ENCODE data around the gene MYEF2.
A peak's percentile ranks its signal among the peaks of the same experiment; 100 is the strongest.

MYEF2 gene

DNA sequence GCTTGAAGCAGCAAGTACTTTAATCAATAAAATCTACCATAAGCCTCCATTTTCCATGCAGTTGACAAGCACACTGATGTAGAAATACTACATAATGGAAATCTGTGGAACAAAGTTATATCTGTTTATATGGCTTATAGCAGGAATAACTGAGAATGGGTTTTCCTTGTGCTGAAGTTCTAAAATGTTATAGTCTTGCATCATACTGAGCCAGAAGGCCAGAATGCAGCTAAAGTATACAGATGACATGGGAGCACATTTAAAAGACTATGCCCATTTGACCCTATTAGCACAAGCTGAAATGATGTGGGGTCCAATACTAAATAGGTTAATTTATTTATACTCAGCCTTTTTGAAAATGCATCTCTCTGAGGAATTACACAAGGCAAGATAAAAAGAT is 32.2 kb downstream of the MYEF2 start:
- Histone ChIP-seq H3K27ac (ENCODE audit: low read depth, low read length) (no peak overlapping the region), H3K9ac (ENCODE audit: low read depth, low read length) (no peak overlapping the region), H3K27me3 (ENCODE audit: insufficient read depth, low read length) (no peaks in the 10 kb centered on the region), H3K4me3 (ENCODE audit: low read length) (no peak overlapping the region), H3K4me1 (ENCODE audit: insufficient read depth, low read length) (peaks cover 16% of the 10 kb centered on the region), H3K36me3 (ENCODE audit: insufficient read depth, low read length) (peaks cover 87% of the 10 kb centered on the region), H3K9me3 (ENCODE audit: insufficient read depth, low read depth, low read length) (no peaks in the 10 kb centered on the region)

DNA sequence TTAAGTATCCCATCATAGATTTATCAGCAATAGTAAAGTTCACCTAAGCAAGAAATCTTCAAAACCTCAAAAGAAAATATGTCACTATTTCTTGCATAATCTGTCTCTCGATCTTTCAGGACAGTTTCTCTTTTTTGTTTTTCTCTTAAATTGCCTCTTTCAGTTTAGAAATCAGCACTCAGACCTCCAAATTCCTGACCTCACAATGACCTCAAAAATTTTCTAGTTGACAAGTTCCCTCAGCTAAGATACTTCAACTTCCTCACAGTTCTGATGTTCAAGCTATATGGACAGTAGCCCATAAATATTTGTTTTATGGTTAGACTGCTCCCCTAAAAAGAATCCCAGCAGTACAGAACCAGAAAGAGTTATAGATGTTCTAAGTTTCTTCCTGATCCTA is 33.2 kb downstream of the MYEF2 start:
- no peaks in the 10 kb centered on the region for H3K9me3 ChIP-seq (ENCODE audit: insufficient read depth, low read depth, low read length)
- H3K4me3 ChIP-seq (ENCODE audit: low read length), result no peak overlapping the region
- 0 out of 2 replicates have a peak overlapping the region, but pooled peaks have one; percentile 20 for H3K27ac ChIP-seq (ENCODE audit: low read depth, low read length)
- peaks cover 5% of the 10 kb centered on the region for H3K4me1 ChIP-seq (ENCODE audit: insufficient read depth, low read length)
- peaks cover 86% of the 10 kb centered on the region for H3K36me3 ChIP-seq (ENCODE audit: insufficient read depth, low read length)
- no peak overlapping the region for H3K9ac ChIP-seq (ENCODE audit: low read depth, low read length)
- 95% methylated on average over 1 of the region's 1 CpG for WGBS
- no peaks in the 10 kb centered on the region for H3K27me3 ChIP-seq (ENCODE audit: insufficient read depth, low read length)

GRCh38 chr15:48143856-48144255 is 34.2 kb downstream of the MYEF2 start:
- no CpG with 5 or more reads among the region's 1 CpG for WGBS
- Histone ChIP-seq H3K9ac (ENCODE audit: low read depth, low read length) (no peak overlapping the region), H3K27me3 (ENCODE audit: insufficient read depth, low read length) (no peaks in the 10 kb centered on the region), H3K36me3 (ENCODE audit: insufficient read depth, low read length) (peaks cover 82% of the 10 kb centered on the region), H3K4me3 (ENCODE audit: low read length) (no peak overlapping the region), H3K4me1 (ENCODE audit: insufficient read depth, low read length) (no peaks in the 10 kb centered on the region), H3K27ac (ENCODE audit: low read depth, low read length) (no peak overlapping the region), H3K9me3 (ENCODE audit: insufficient read depth, low read depth, low read length) (no peaks in the 10 kb centered on the region)

DNA sequence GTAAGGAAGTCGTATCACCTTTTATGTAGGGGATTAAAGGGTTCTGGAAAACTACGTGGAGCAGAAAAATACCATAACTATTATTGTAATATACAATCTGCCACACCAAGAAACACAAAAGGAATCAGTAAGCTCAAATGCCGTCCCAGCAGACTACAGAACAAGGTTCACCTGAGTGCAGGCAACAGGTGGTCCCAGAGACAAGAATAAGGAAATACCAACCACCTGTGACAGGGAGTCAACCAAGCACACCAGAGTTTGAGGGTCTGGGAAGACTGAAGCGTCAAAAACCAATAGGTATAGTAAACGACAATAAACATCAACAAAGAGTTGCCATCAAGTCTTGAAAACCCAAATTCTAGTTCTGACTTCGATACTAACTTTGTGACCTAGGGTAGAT is 45.2 kb downstream of the MYEF2 start:
- Histone ChIP-seq H3K36me3 (ENCODE audit: insufficient read depth, low read length) (no peaks in the 10 kb centered on the region), H3K9me3 (ENCODE audit: insufficient read depth, low read depth, low read length) (no peaks in the 10 kb centered on the region), H3K27me3 (ENCODE audit: insufficient read depth, low read length) (no peaks in the 10 kb centered on the region), H3K9ac (ENCODE audit: low read depth, low read length) (no peak overlapping the region), H3K4me3 (ENCODE audit: low read length) (no peak overlapping the region), H3K4me1 (ENCODE audit: insufficient read depth, low read length) (no peaks in the 10 kb centered on the region; the same call in 1 of the 2 replicates), H3K27ac (ENCODE audit: low read depth, low read length) (no peak overlapping the region)
- WGBS, result 97% methylated on average over 5 of the region's 6 CpGs

- Histone ChIP-seq H3K27me3 (ENCODE audit: insufficient read depth, low read length) (no peaks in the 10 kb centered on the region), H3K9ac (ENCODE audit: low read depth, low read length) (no peak overlapping the region), H3K9me3 (ENCODE audit: insufficient read depth, low read depth, low read length) (no peaks in the 10 kb centered on the region)
These were observed 46.8 kb downstream of the MYEF2 start for GRCh38 chr15:48131324-48131723.

GRCh38 chr15:48126667-48127355 is 51.3 kb downstream of the MYEF2 start:
- Histone ChIP-seq H3K27me3 (ENCODE audit: insufficient read depth, low read length) (no peaks in the 10 kb centered on the region), H3K9ac (ENCODE audit: low read depth, low read length) (no peak overlapping the region), H3K9me3 (ENCODE audit: insufficient read depth, low read depth, low read length) (no peaks in the 10 kb centered on the region), H3K4me1 (ENCODE audit: insufficient read depth, low read length) (peaks cover 6% of the 10 kb centered on the region; the same call in 1 of the 2 replicates), H3K36me3 (ENCODE audit: insufficient read depth, low read length) (no peaks in the 10 kb centered on the region), H3K27ac (ENCODE audit: low read depth, low read length) (no peak overlapping the region), H3K4me3 (ENCODE audit: low read length) (no peak overlapping the region)
- WGBS, result 95% methylated on average over 6 of the region's 6 CpGs

More at GRCh38 chr15:48131324-48131723, 46.8 kb downstream of the MYEF2 start:
- Histone ChIP-seq H3K27ac (ENCODE audit: low read depth, low read length) (no peak overlapping the region), H3K36me3 (ENCODE audit: insufficient read depth, low read length) (no peaks in the 10 kb centered on the region), H3K4me3 (ENCODE audit: low read length) (no peak overlapping the region), H3K4me1 (ENCODE audit: insufficient read depth, low read length) (no peaks in the 10 kb centered on the region; the same call in 1 of the 2 replicates)

DNA sequence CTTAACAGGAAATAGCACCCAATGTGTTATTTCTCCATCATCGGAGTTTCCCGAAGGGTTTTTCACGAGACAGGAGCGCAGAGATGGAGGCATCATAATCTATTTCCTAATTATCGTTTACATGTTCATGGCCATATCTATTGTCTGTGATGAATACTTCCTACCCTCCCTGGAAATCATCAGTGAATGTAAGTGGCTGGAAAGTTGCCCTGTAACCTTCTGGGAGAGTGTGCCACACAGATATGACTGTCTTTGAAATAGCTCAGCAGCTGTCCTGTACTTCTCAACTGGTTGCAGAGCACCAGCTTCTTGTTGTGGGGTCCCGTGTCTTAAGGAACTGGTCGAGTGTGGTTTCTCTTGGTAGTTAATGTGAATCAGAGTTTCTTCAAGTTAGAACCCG is 56.2 kb downstream of the MYEF2 start:
- no peaks in the 10 kb centered on the region for H3K27me3 ChIP-seq (ENCODE audit: insufficient read depth, low read length)
- WGBS, result 94% methylated on average over 8 of the region's 8 CpGs
- no peaks in the 10 kb centered on the region for H3K9me3 ChIP-seq (ENCODE audit: insufficient read depth, low read depth, low read length)
- H3K4me3 ChIP-seq (ENCODE audit: low read length), result no peak overlapping the region
- H3K9ac ChIP-seq (ENCODE audit: low read depth, low read length), result no peak overlapping the region
- no peaks in the 10 kb centered on the region for H3K36me3 ChIP-seq (ENCODE audit: insufficient read depth, low read length)
- no peak overlapping the region for H3K27ac ChIP-seq (ENCODE audit: low read depth, low read length)
- peaks cover 11% of the 10 kb centered on the region; the same call in 1 of the 2 replicates for H3K4me1 ChIP-seq (ENCODE audit: insufficient read depth, low read length)

GRCh38 chr15:48120745-48121144 is 57.4 kb downstream of the MYEF2 start, which contains the start of gene SLC24A5:
TSS of gene SLC24A5 (plus strand) at chr15:48120990. CDS start at chr15:48121045, 55 bp downstream.
- 85% methylated on average over 6 of the region's 6 CpGs for WGBS
- H3K36me3 ChIP-seq (ENCODE audit: insufficient read depth, low read length), result no peaks in the 10 kb centered on the region

DNA sequence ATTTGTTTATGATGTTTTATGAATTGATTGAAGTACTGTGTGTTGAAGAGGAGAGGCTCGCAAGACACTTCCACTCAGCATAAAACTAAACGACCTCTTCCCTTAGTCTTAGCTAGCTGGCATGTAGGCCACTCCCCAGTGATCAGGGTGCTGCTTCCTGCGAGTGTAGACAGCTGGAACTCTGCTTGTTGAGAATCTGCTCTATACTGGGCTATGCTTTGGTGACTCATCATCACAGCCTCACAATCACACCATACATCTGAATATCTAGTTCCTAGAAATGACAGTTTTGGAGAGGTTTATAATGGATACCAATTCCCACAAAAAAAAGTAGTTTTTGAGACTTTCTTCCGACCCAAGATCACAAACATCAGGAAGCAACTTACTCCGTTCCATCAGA is 58.8 kb downstream of the MYEF2 start:
- no peak overlapping the region for H3K27ac ChIP-seq (ENCODE audit: low read depth, low read length)
- H3K36me3 ChIP-seq (ENCODE audit: insufficient read depth, low read length), result no peaks in the 10 kb centered on the region
- peaks cover 11% of the 10 kb centered on the region; the same call in 1 of the 2 replicates for H3K4me1 ChIP-seq (ENCODE audit: insufficient read depth, low read length)
- no peak overlapping the region for H3K4me3 ChIP-seq (ENCODE audit: low read length)
- WGBS, result 85% methylated on average over 5 of the region's 5 CpGs
- H3K9ac ChIP-seq (ENCODE audit: low read depth, low read length), result no peak overlapping the region
- no peaks in the 10 kb centered on the region for H3K27me3 ChIP-seq (ENCODE audit: insufficient read depth, low read length)
- H3K9me3 ChIP-seq (ENCODE audit: insufficient read depth, low read depth, low read length), result no peaks in the 10 kb centered on the region

More at GRCh38 chr15:48120745-48121144, 57.4 kb downstream of the MYEF2 start, which contains the start of gene SLC24A5:
- Histone ChIP-seq H3K27ac (ENCODE audit: low read depth, low read length) (no peak within 1 kb of the TSS), H3K4me1 (ENCODE audit: insufficient read depth, low read length) (peaks cover 11% of the 10 kb centered on the region; the same call in 1 of the 2 replicates), H3K9me3 (ENCODE audit: insufficient read depth, low read depth, low read length) (no peaks in the 10 kb centered on the region), H3K9ac (ENCODE audit: low read depth, low read length) (no peak within 1 kb of the TSS), H3K27me3 (ENCODE audit: insufficient read depth, low read length) (no peaks in the 10 kb centered on the region), H3K4me3 (ENCODE audit: low read length) (no peak within 1 kb of the TSS)

DNA sequence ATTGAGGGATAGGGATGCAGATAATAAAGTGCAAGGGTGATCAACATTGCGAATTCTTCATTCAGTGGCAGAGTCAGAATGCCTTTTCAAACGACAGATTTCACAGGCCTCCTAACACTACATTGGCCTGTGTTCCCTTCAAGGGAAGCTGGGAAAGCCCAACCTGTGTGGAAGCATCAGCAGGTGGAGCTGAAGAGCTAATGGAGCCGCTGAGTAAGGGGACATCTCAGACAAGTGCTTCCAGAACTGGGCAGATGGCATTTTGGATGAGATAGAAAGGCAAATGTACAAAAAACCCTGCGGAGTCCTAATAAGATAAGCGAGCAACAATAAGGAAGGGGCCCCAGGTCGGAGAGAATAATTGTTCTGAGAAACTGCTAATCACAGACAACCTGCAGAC is 65.9 kb downstream of the MYEF2 start:
- H3K9ac ChIP-seq (ENCODE audit: low read depth, low read length), result no peak overlapping the region
- H3K27me3 ChIP-seq (ENCODE audit: insufficient read depth, low read length), result no peaks in the 10 kb centered on the region

GRCh38 chr15:48109856-48110531 is 68.1 kb downstream of the MYEF2 start:
- Histone ChIP-seq H3K4me3 (ENCODE audit: low read length) (no peak overlapping the region), H3K9ac (ENCODE audit: low read depth, low read length) (no peak overlapping the region), H3K9me3 (ENCODE audit: insufficient read depth, low read depth, low read length) (no peaks in the 10 kb centered on the region), H3K27ac (ENCODE audit: low read depth, low read length) (no peak overlapping the region), H3K27me3 (ENCODE audit: insufficient read depth, low read length) (no peaks in the 10 kb centered on the region), H3K36me3 (ENCODE audit: insufficient read depth, low read length) (no peaks in the 10 kb centered on the region), H3K4me1 (ENCODE audit: insufficient read depth, low read length) (no peaks in the 10 kb centered on the region)
- 84% methylated on average over 5 of the region's 5 CpGs for WGBS

More for the DNA sequence above, 65.9 kb downstream of the MYEF2 start:
- WGBS, result 29% methylated on average over 6 of the region's 6 CpGs
- H3K36me3 ChIP-seq (ENCODE audit: insufficient read depth, low read length), result no peaks in the 10 kb centered on the region
- no peak overlapping the region for H3K27ac ChIP-seq (ENCODE audit: low read depth, low read length)
- H3K4me1 ChIP-seq (ENCODE audit: insufficient read depth, low read length), result no peaks in the 10 kb centered on the region
- H3K9me3 ChIP-seq (ENCODE audit: insufficient read depth, low read depth, low read length), result no peaks in the 10 kb centered on the region
- no peak overlapping the region for H3K4me3 ChIP-seq (ENCODE audit: low read length)
